Mammary epithelial cell (primary cell): Measurements from ENCODE around the gene SKP2.

Experiments
- CTCF ChIP-seq, 2 donors: IDR thresholded peaks in 1 of 2; conservative IDR thresholded peaks in 1 of 2; 2 replicates each; pipeline ENCODE4 v1.5.1; 2011 to 2012; ENCODE audit warnings: inconsistent platforms in 2 of 2, low read length in 2 of 2, mild to moderate bottlenecking in 2 of 2, control low read depth in 1 of 2, low read depth in 1 of 2; ENCODE audit not compliant: insufficient read depth in 1 of 2; ENCODE audit errors: extremely low read depth in 1 of 2
- EZH2 ChIP-seq: IDR thresholded peaks from 2 replicates; pipeline ENCODE4 v1.6.1; 2012; ENCODE audit warnings: low read length, inconsistent platforms, borderline replicate concordance

GRCh38 chr5:36136581-36136980, 15.3 kb upstream of the SKP2 start:
- TF ChIP-seq EZH2 (no peak), CTCF (conservative IDR thresholded peaks at IDR 0.05 in 1 of 2, IDR thresholded peaks at IDR 0.05 in 1 of 2; ENCODE audit: extremely low read depth in 1 of 2, insufficient read depth in 1 of 2, low read depth in 1 of 2, low read length in 2 of 2) (no peak)
